ENCODE results near the gene TECPR2.

Gene TECPR2

GRCh38 chr14:102375119-102375518, 12.4 kb downstream of the TECPR2 start:
- DNase-seq, result no peak

GRCh38 chr14:102377696-102378095, 15.0 kb downstream of the TECPR2 start:
- no peak for DNase-seq

GRCh38 chr14:102378830-102379229, 16.1 kb downstream of the TECPR2 start:
- no peak for DNase-seq

- no peak for DNase-seq
Measured at GRCh38 chr14:102387086-102387485, 24.3 kb downstream of the TECPR2 start.

- DNase-seq, result no peak
Measured at GRCh38 chr14:102389246-102389645, 26.5 kb downstream of the TECPR2 start.

GRCh38 chr14:102390064-102390855, 27.5 kb downstream of the TECPR2 start:
- DNase-seq, result no peak

GRCh38 chr14:102392506-102392905, 29.8 kb downstream of the TECPR2 start:
- no peak for DNase-seq

GRCh38 chr14:102394717-102395375, 32.1 kb downstream of the TECPR2 start:
- DNase-seq, result no peak

- no peak for DNase-seq
Measured at GRCh38 chr14:102396521-102396920, 33.8 kb downstream of the TECPR2 start.

GRCh38 chr14:102403028-102403427, 40.3 kb downstream of the TECPR2 start:
- no peak for DNase-seq

GRCh38 chr14:102407258-102407657, 44.5 kb downstream of the TECPR2 start:
- DNase-seq, result no peak

- no peak for DNase-seq
Measured at GRCh38 chr14:102408724-102409123, 46.0 kb downstream of the TECPR2 start.

GRCh38 chr14:102415671-102416070, 52.9 kb downstream of the TECPR2 start:
- DNase-seq, result no peak

- no peak for DNase-seq
Measured at GRCh38 chr14:102417001-102417431, 54.3 kb downstream of the TECPR2 start.

- no peak for DNase-seq
Measured at GRCh38 chr14:102417646-102418045, 54.9 kb downstream of the TECPR2 start.

GRCh38 chr14:102418169-102418852, 55.6 kb downstream of the TECPR2 start:
- no peak for DNase-seq

GRCh38 chr14:102418853-102419240, 56.1 kb downstream of the TECPR2 start:
- no peak for DNase-seq

GRCh38 chr14:102419276-102419675, 56.5 kb downstream of the TECPR2 start:
- DNase-seq, result no peak

- no peak for DNase-seq
Measured at GRCh38 chr14:102419716-102420115, 57.0 kb downstream of the TECPR2 start.

- no peak for DNase-seq
Measured at GRCh38 chr14:102421411-102422057, 58.8 kb downstream of the TECPR2 start.

- no peak for DNase-seq
Measured at GRCh38 chr14:102424520-102424919, 61.8 kb downstream of the TECPR2 start.

GRCh38 chr14:102424923-102425322, 62.2 kb downstream of the TECPR2 start:
- no peak for DNase-seq

GRCh38 chr14:102426796-102427195, 64.1 kb downstream of the TECPR2 start:
- no peak for DNase-seq

All from DMS 273 treated with DMSO at 0.1 percent for 48 hours (cell line).